H9 (cell line): ENCODE measurements around the gene TMPRSS11A. TPM values are rescaled to one million over a fixed set of nuclear protein-coding genes. Genes with fewer than 3 reads are reported as not detected.

Experiments
- DNase-seq: peaks from one replicate; pipeline ENCODE4 v3.0.0-alpha.2; 2017
- H2AFZ ChIP-seq: one replicate; pipeline ENCODE4 v1.6.1; 2013; ENCODE audit warnings: mild to moderate bottlenecking, low read length, control low read depth, moderate library complexity
- H2AK5ac ChIP-seq: 2 replicates; pipeline ENCODE4 v1.6.1; 2013; ENCODE audit warnings: low read length, control low read depth, mixed read lengths; ENCODE audit not compliant: insufficient read length
- H2BK120ac ChIP-seq: one replicate; pipeline ENCODE4 v1.6.1; 2013; ENCODE audit warnings: low read depth, mild to moderate bottlenecking, low read length, control low read depth, inconsistent platforms; ENCODE audit not compliant: poor library complexity, severe bottlenecking
- H2BK12ac ChIP-seq: 2 replicates; pipeline ENCODE4 v1.6.1; 2013; ENCODE audit warnings: low read length, control low read depth, mixed read lengths, low read depth; ENCODE audit not compliant: insufficient read length
- H2BK15ac ChIP-seq: 2 replicates; pipeline ENCODE4 v1.6.1; 2013; ENCODE audit warnings: low read depth, low read length, control low read depth
- H2BK20ac ChIP-seq: one replicate; pipeline ENCODE4 v1.6.1; 2013; ENCODE audit warnings: low read depth, mild to moderate bottlenecking, low read length, control low read depth, inconsistent platforms; ENCODE audit not compliant: poor library complexity, severe bottlenecking
- H2BK5ac ChIP-seq: 2 replicates; pipeline ENCODE4 v1.6.1; 2013; ENCODE audit warnings: low read length, control low read depth, mixed read lengths; ENCODE audit not compliant: insufficient read length
- H3K14ac ChIP-seq: 2 replicates; pipeline ENCODE4 v1.6.1; 2013; ENCODE audit warnings: low read length, control low read depth; ENCODE audit not compliant: insufficient read depth
- H3K18ac ChIP-seq: 2 replicates; pipeline ENCODE4 v1.6.1; 2013; ENCODE audit warnings: low read depth, mild to moderate bottlenecking, mixed read lengths, low read length, control low read depth; ENCODE audit not compliant: insufficient read length
- H3K23ac ChIP-seq: 2 replicates; pipeline ENCODE4 v1.6.1; 2013; ENCODE audit warnings: low read length, control low read depth, mixed read lengths, low read depth; ENCODE audit not compliant: insufficient read length
- H3K23me2 ChIP-seq: 2 replicates; pipeline ENCODE4 v1.6.1; 2013; ENCODE audit warnings: low read depth, mild to moderate bottlenecking, mixed read lengths, low read length, control low read depth; ENCODE audit not compliant: insufficient read length, poor library complexity, severe bottlenecking
- H3K27ac ChIP-seq: 2 replicates; pipeline ENCODE4 v1.5.1; 2013; ENCODE audit warnings: low read length, control low read depth, mixed read lengths, low read depth; ENCODE audit not compliant: insufficient read length
- H3K27me3 ChIP-seq: 2 replicates; pipeline ENCODE4 v1.6.1; 2013; ENCODE audit warnings: low read length, control low read depth, inconsistent platforms; ENCODE audit not compliant: insufficient read depth
- H3K4ac ChIP-seq: 2 replicates; pipeline ENCODE4 v1.6.1; 2013; ENCODE audit warnings: low read depth, mild to moderate bottlenecking, control low read depth, inconsistent platforms, low read length, moderate library complexity
- H3K4me1 ChIP-seq: 2 replicates; pipeline ENCODE4 v1.6.1; 2013; ENCODE audit warnings: low read length, control low read depth, inconsistent platforms; ENCODE audit not compliant: insufficient read depth
- H3K4me2 ChIP-seq: 2 replicates; pipeline ENCODE4 v1.6.1; 2013; ENCODE audit warnings: low read length, control low read depth, mixed read lengths; ENCODE audit not compliant: insufficient read length, insufficient read depth
- H3K56ac ChIP-seq: 2 replicates; pipeline ENCODE4 v1.6.1; 2013; ENCODE audit warnings: low read depth, mild to moderate bottlenecking, mixed read lengths, low read length, control low read depth; ENCODE audit not compliant: insufficient read length
- H3K79me1 ChIP-seq: 2 replicates; pipeline ENCODE4 v1.6.1; 2013; ENCODE audit warnings: low read depth, mild to moderate bottlenecking, moderate library complexity, low read length, control low read depth, inconsistent platforms; ENCODE audit not compliant: insufficient read depth, poor library complexity, severe bottlenecking
- H3K79me2 ChIP-seq: 2 replicates; pipeline ENCODE4 v1.6.1; 2013; ENCODE audit warnings: low read length, control low read depth, inconsistent platforms; ENCODE audit not compliant: insufficient read depth
- H3K9ac ChIP-seq: 2 replicates; pipeline ENCODE4 v1.6.1; 2013; ENCODE audit warnings: low read length, control low read depth, mixed read lengths; ENCODE audit not compliant: insufficient read length; ENCODE audit errors: extremely low read depth
- H3K9me3 ChIP-seq: one replicate; pipeline ENCODE4 v1.6.1; 2013; ENCODE audit warnings: low read depth, low read length, inconsistent platforms; ENCODE audit not compliant: control insufficient read depth
- H3T11ph ChIP-seq: one replicate; pipeline ENCODE4 v1.6.1; 2013; ENCODE audit warnings: mild to moderate bottlenecking, low read length, control low read depth, inconsistent platforms
- H4K20me1 ChIP-seq: one replicate; pipeline ENCODE4 v1.6.1; 2013; ENCODE audit not compliant: control insufficient read depth, insufficient read length, insufficient read depth
- H4K5ac ChIP-seq: 2 replicates; pipeline ENCODE4 v1.6.1; 2013; ENCODE audit warnings: low read depth, mild to moderate bottlenecking, mixed read lengths, low read length, control low read depth; ENCODE audit not compliant: insufficient read length
- H4K8ac ChIP-seq: replicated peaks from 2 replicates; pipeline ENCODE4 v1.6.1; 2013; ENCODE audit warnings: low read length, control low read depth, mixed read lengths, low read depth; ENCODE audit not compliant: insufficient read length
- H4K91ac ChIP-seq: 2 replicates; pipeline ENCODE4 v1.6.1; 2013; ENCODE audit warnings: low read depth, mild to moderate bottlenecking, moderate library complexity, mixed read lengths, low read length, control low read depth; ENCODE audit not compliant: insufficient read length
- H3K27ac Mint-ChIP-seq, 3 experiments: 2 replicates in 2 of 3; 3 replicates in 1 of 3; pipeline ENCODE4 v1.8.0; 2020 to 2021; ENCODE audit warnings: mixed read lengths in 3 of 3, mild to moderate bottlenecking in 1 of 3, moderate library complexity in 1 of 3
- H3K27me3 Mint-ChIP-seq: 2 replicates; pipeline ENCODE4 v1.8.0; 2021; ENCODE audit warnings: low read depth, mild to moderate bottlenecking, moderate library complexity, mixed read lengths
- H3K36me3 Mint-ChIP-seq, 3 experiments: 2 replicates in 2 of 3; 3 replicates in 1 of 3; pipeline ENCODE4 v1.8.0; 2020 to 2021; ENCODE audit warnings: low read depth in 3 of 3, mixed read lengths in 3 of 3; ENCODE audit not compliant: insufficient read depth in 1 of 3
- H3K4me1 Mint-ChIP-seq, 2 experiments: 2 replicates each; pipeline ENCODE4 v1.8.0; 2020; ENCODE audit warnings: mixed read lengths in 2 of 2
- H3K4me3 Mint-ChIP-seq, 2 experiments: 2 replicates in 1 of 2; 3 replicates in 1 of 2; pipeline ENCODE4 v1.8.0; 2020 to 2021; ENCODE audit warnings: mild to moderate bottlenecking in 2 of 2, mixed read lengths in 2 of 2, moderate library complexity in 1 of 2
- H3K9me3 Mint-ChIP-seq, 2 experiments: 2 replicates in 1 of 2; 3 replicates in 1 of 2; pipeline ENCODE4 v1.8.0; 2020; ENCODE audit warnings: mild to moderate bottlenecking in 2 of 2, mixed read lengths in 2 of 2, moderate library complexity in 1 of 2
- CTCF ChIP-seq: fragments of 200-600 bp; sonication (generic); conservative IDR thresholded peaks from 3 replicates; pipeline ENCODE4 v1.8.0; 2021; ENCODE audit warnings: antibody characterized with exemption, mild to moderate bottlenecking
- WGBS: extraction: QIAGEN DNeasy Blood & Tissue Kit; methylation state at CpG from one replicate; pipeline ENCODE4 v1.1.7; 2013; ENCODE audit warnings: missing lambda C conversion rate, low lambda C conversion rate, mixed read lengths; ENCODE audit not compliant: insufficient read length; ENCODE audit errors: extremely low coverage; 5-methylcytosine and 5-hydroxymethylcytosine counted together
- total RNA-seq: library from RNA; stranded (reverse); gene quantifications from 2 replicates; pipeline ENCODE4 v1.2.1, GENCODE V29; 2021

The TMPRSS11A gene
- total RNA-seq, 1 experiment from 2014 or later: not detected

DNA sequence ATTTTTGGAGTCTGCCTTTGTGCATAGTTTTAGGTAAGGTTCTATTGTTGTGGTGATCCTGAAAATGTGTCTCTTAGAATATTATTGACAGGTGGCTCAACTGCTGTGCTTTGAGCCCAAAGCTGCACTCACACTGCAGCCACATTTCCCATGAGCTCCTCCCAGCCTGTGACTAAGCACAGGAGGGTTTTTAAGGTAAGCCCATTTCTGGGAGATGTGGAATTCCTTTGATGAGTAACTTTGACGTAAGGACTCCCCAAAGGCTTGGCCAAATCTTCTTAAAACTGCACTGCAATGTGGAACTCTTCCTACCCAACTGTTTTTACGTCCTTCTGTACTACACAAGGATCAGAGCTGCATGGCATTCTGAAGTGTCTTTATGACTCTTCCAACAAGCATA, 20.0 kb upstream of the TMPRSS11A start:
- Histone ChIP-seq H3K23ac (no peak overlapping the region), H2BK120ac (no peak overlapping the region), H3K79me2 (no peaks in the 10 kb centered on the region), H3K27ac (no peak overlapping the region), H3K14ac (no peak overlapping the region), H3K4me1 (no peaks in the 10 kb centered on the region), H4K5ac (no peak overlapping the region), H4K91ac (no peak overlapping the region), H3K79me1 (no peaks in the 10 kb centered on the region), H3K9me3 (no peaks in the 10 kb centered on the region), H3T11ph (no peak overlapping the region), H4K20me1 (no peaks in the 10 kb centered on the region), H3K56ac (no peak overlapping the region), H2AK5ac (no peak overlapping the region), H3K4me2 (no peak overlapping the region), H2BK5ac (no peak overlapping the region), H2BK12ac (no peak overlapping the region), H3K27me3 (no peaks in the 10 kb centered on the region), H2BK20ac (no peak overlapping the region), H3K23me2 (no peaks in the 10 kb centered on the region), H2AFZ (no peak overlapping the region), H3K9ac (no peak overlapping the region), H2BK15ac (no peak overlapping the region), H3K4ac (no peak overlapping the region), H3K18ac (no peak overlapping the region), H4K8ac (no peak overlapping the region)
- Mint-ChIP-seq H3K4me1 (no peaks in the 10 kb centered on the region), H3K36me3 (peaks cover 0 to 6% (median 0%) of the 10 kb centered on the region in 3 experiments; a peak in 1 of 7 replicates), H3K27ac (no peak overlapping the region), H3K27me3 (no peaks in the 10 kb centered on the region), H3K9me3 (peaks cover 0 to 2% of the 10 kb centered on the region in 2 experiments; a peak in 2 of 5 replicates), H3K4me3 (no peak overlapping the region)
- TF ChIP-seq CTCF: no peak
- WGBS: no CpG with 5 or more reads among the region's 2 CpGs
- no peak for DNase-seq
